ENCODE measurements around the gene INSIG1. TPM values are rescaled to one million over a fixed set of nuclear protein-coding genes. Genes with fewer than 3 reads are reported as not detected.

Gene INSIG1
- total and polyA plus RNA-seq, 2 experiments from 2014 or later = 30.7 to 40.3 TPM

- no peak for DNase-seq
- H3K9ac ChIP-seq = no peak overlapping the region
- WGBS, 2 experiments (ENCODE audit: low coverage in 1 of 2, low lambda C conversion rate in 2 of 2, missing lambda C conversion rate in 2 of 2) = 50 to 62% methylated on average over 2 of the region's 2 CpGs
- H3K9me2 ChIP-seq (ENCODE audit: insufficient read depth) = no peaks in the 10 kb centered on the region
- no peaks in the 10 kb centered on the region for H3K4me1 ChIP-seq (ENCODE audit: insufficient read depth)
- H2AFZ ChIP-seq = no peak overlapping the region
- H4K20me1 ChIP-seq (ENCODE audit: insufficient read depth) = no peaks in the 10 kb centered on the region
- H3K4me2 ChIP-seq (ENCODE audit: unreplicated experiment) = no peak overlapping the region
- H3K79me2 ChIP-seq (ENCODE audit: insufficient read depth) = no peaks in the 10 kb centered on the region
- in situ Hi-C loops (cut with MboI) = loop anchor here (10.0 kb wide), 1 partner anchor 441 kb away; no protein-coding TSS in a partner anchor
- TF ChIP-seq EZH2 (IDR thresholded peaks at IDR 0.05; ENCODE audit: insufficient read depth, poor library complexity, severe bottlenecking) (no peak), EZH2phosphoT487 (IDR thresholded peaks at IDR 0.05; ENCODE audit: insufficient read depth, low read depth) (no peak)
- no peak overlapping the region for H3K27ac ChIP-seq
- no peaks in the 10 kb centered on the region for H3F3A ChIP-seq (ENCODE audit: insufficient read depth)
- H3K36me3 ChIP-seq (ENCODE audit: low read depth) = no peaks in the 10 kb centered on the region
- no peaks in the 10 kb centered on the region for H3K9me3 ChIP-seq (ENCODE audit: low read depth)
- H3K27me3 ChIP-seq (replicated peaks; ENCODE audit: insufficient read depth) = 0 out of 2 replicates have a peak, but pooled peaks cover 5% of the 10 kb centered on the region
- no peak overlapping the region for H3K4me3 ChIP-seq
Measured at GRCh38 chr7:155345490-155345889, 47.8 kb downstream of the INSIG1 start.

GRCh38 chr7:155346285-155346684 is 48.6 kb downstream of the INSIG1 start:
- H2AFZ ChIP-seq = no peak overlapping the region
- H3K36me3 ChIP-seq (ENCODE audit: low read depth) = no peaks in the 10 kb centered on the region
- H3K4me1 ChIP-seq (ENCODE audit: insufficient read depth) = no peaks in the 10 kb centered on the region
- no peaks in the 10 kb centered on the region for H3K79me2 ChIP-seq (ENCODE audit: insufficient read depth)
- in situ Hi-C loops (cut with MboI) = loop anchor here (10.0 kb wide), 1 partner anchor 441 kb away; no protein-coding TSS in a partner anchor
- H3F3A ChIP-seq (ENCODE audit: insufficient read depth) = no peaks in the 10 kb centered on the region
- H3K4me3 ChIP-seq = no peak overlapping the region
- TF ChIP-seq EZH2 (IDR thresholded peaks at IDR 0.05; ENCODE audit: insufficient read depth, poor library complexity, severe bottlenecking) (no peak), EZH2phosphoT487 (IDR thresholded peaks at IDR 0.05; ENCODE audit: insufficient read depth, low read depth) (no peak)
- no peak overlapping the region for H3K27ac ChIP-seq
- no peak for DNase-seq
- H4K20me1 ChIP-seq (ENCODE audit: insufficient read depth) = no peaks in the 10 kb centered on the region
- H3K9me3 ChIP-seq (ENCODE audit: low read depth) = no peaks in the 10 kb centered on the region
- no peak overlapping the region for H3K9ac ChIP-seq
- WGBS, 2 experiments (ENCODE audit: low coverage in 1 of 2, low lambda C conversion rate in 2 of 2, missing lambda C conversion rate in 2 of 2) = 83 to 100% methylated on average over 1 of the region's 1 CpG
- no peaks in the 10 kb centered on the region for H3K9me2 ChIP-seq (ENCODE audit: insufficient read depth)
- H3K27me3 ChIP-seq (replicated peaks; ENCODE audit: insufficient read depth) = peaks cover 5% of the 10 kb centered on the region; the same call in 1 of the 2 replicates
- no peak overlapping the region for H3K4me2 ChIP-seq (ENCODE audit: unreplicated experiment)

- no peak overlapping the region for H3K4me3 ChIP-seq
- TF ChIP-seq EZH2phosphoT487 (IDR thresholded peaks at IDR 0.05; ENCODE audit: insufficient read depth, low read depth) (no peak), EZH2 (IDR thresholded peaks at IDR 0.05; ENCODE audit: insufficient read depth, poor library complexity, severe bottlenecking) (no peak)
- H2AFZ ChIP-seq = no peak overlapping the region
- no peaks in the 10 kb centered on the region for H4K20me1 ChIP-seq (ENCODE audit: insufficient read depth)
- H3K79me2 ChIP-seq (ENCODE audit: insufficient read depth) = no peaks in the 10 kb centered on the region
- no peak overlapping the region for H3K27ac ChIP-seq
- WGBS, 2 experiments (ENCODE audit: low coverage in 1 of 2, low lambda C conversion rate in 2 of 2, missing lambda C conversion rate in 2 of 2) = 55 to 56% methylated on average over 2 of the region's 2 CpGs
- H3K9ac ChIP-seq = no peak overlapping the region
- in situ Hi-C loops (cut with MboI) = loop anchor here (10.0 kb wide), 1 partner anchor 444 kb away; no protein-coding TSS in a partner anchor
- peaks cover 10% of the 10 kb centered on the region; the same call in 1 of the 2 replicates for H3K27me3 ChIP-seq (replicated peaks; ENCODE audit: insufficient read depth)
- no peak overlapping the region for H3K4me2 ChIP-seq (ENCODE audit: unreplicated experiment)
- H3F3A ChIP-seq (ENCODE audit: insufficient read depth) = no peaks in the 10 kb centered on the region
- no peaks in the 10 kb centered on the region for H3K36me3 ChIP-seq (ENCODE audit: low read depth)
- H3K4me1 ChIP-seq (ENCODE audit: insufficient read depth) = no peaks in the 10 kb centered on the region
- H3K9me2 ChIP-seq (ENCODE audit: insufficient read depth) = no peaks in the 10 kb centered on the region
- DNase-seq = no peak
- no peaks in the 10 kb centered on the region for H3K9me3 ChIP-seq (ENCODE audit: low read depth)
Measured at GRCh38 chr7:155348806-155349205, 51.1 kb downstream of the INSIG1 start.

- WGBS, 2 experiments (ENCODE audit: low coverage in 1 of 2, low lambda C conversion rate in 2 of 2, missing lambda C conversion rate in 2 of 2) = 45 to 51% methylated on average over 37 to 49 of the region's 49 CpGs
- no peaks in the 10 kb centered on the region for H4K20me1 ChIP-seq (ENCODE audit: insufficient read depth)
- H3K27me3 ChIP-seq (replicated peaks; ENCODE audit: insufficient read depth) = peaks cover 10% of the 10 kb centered on the region; the same call in 1 of the 2 replicates
- H3K27ac ChIP-seq = no peak overlapping the region
- no peaks in the 10 kb centered on the region for H3K4me1 ChIP-seq (ENCODE audit: insufficient read depth)
- no peaks in the 10 kb centered on the region for H3K9me3 ChIP-seq (ENCODE audit: low read depth)
- in situ Hi-C loops (cut with MboI) = loop anchor here (10.0 kb wide), 2 partner anchors 425 to 445 kb away; no protein-coding TSS in a partner anchor
- no peak for TF ChIP-seq EZH2phosphoT487 (IDR thresholded peaks at IDR 0.05; ENCODE audit: insufficient read depth, low read depth)
- no peak for TF ChIP-seq EZH2 (IDR thresholded peaks at IDR 0.05; ENCODE audit: insufficient read depth, poor library complexity, severe bottlenecking)
- peak; percentile 14 for DNase-seq
- H3K79me2 ChIP-seq (ENCODE audit: insufficient read depth) = no peaks in the 10 kb centered on the region
- no peaks in the 10 kb centered on the region for H3K9me2 ChIP-seq (ENCODE audit: insufficient read depth)
- no peak overlapping the region for H3K4me3 ChIP-seq
- no peak overlapping the region for H3K9ac ChIP-seq
- no peaks in the 10 kb centered on the region for H3K36me3 ChIP-seq (ENCODE audit: low read depth)
- H3K4me2 ChIP-seq (ENCODE audit: unreplicated experiment) = no peak overlapping the region
- H2AFZ ChIP-seq = peak overlapping the region; percentile 10; the same call in 1 of the 2 replicates
- H3F3A ChIP-seq (ENCODE audit: insufficient read depth) = no peaks in the 10 kb centered on the region
Measured at GRCh38 chr7:155349601-155350331, 52.1 kb downstream of the INSIG1 start.
